Measurements from ENCODE around the gene NCKAP5.

NCKAP5 gene

GRCh38 chr2:133193544-133194361, 374.5 kb downstream of the NCKAP5 start:
- Mint-ChIP-seq H3K9me3 (peaks cover 7% of the 10 kb centered on the region), H3K36me3 (ENCODE audit: low read depth) (no peaks in the 10 kb centered on the region), H3K4me3 (no peak overlapping the region), H3K4me1 (ENCODE audit: low read depth) (no peaks in the 10 kb centered on the region), H3K27ac (no peak overlapping the region), H3K27me3 (ENCODE audit: low read depth) (no peaks in the 10 kb centered on the region)

- no peaks in the 10 kb centered on the region for H3K27me3 Mint-ChIP-seq (ENCODE audit: low read depth)
- no peak overlapping the region for H3K27ac Mint-ChIP-seq
- H3K36me3 Mint-ChIP-seq (ENCODE audit: low read depth) = no peaks in the 10 kb centered on the region
- no peaks in the 10 kb centered on the region for H3K4me1 Mint-ChIP-seq (ENCODE audit: low read depth)
- no peak overlapping the region for H3K4me3 Mint-ChIP-seq
- H3K9me3 Mint-ChIP-seq = peaks cover 12% of the 10 kb centered on the region
These were observed 376.2 kb downstream of the NCKAP5 start for GRCh38 chr2:133192028-133192427.

GRCh38 chr2:133177196-133177595, 391.1 kb downstream of the NCKAP5 start:
- Mint-ChIP-seq H3K4me1 (ENCODE audit: low read depth) (no peaks in the 10 kb centered on the region), H3K4me3 (no peak overlapping the region), H3K27ac (no peak overlapping the region), H3K36me3 (ENCODE audit: low read depth) (no peaks in the 10 kb centered on the region), H3K27me3 (ENCODE audit: low read depth) (no peaks in the 10 kb centered on the region), H3K9me3 (no peaks in the 10 kb centered on the region)

GRCh38 chr2:133175926-133176325, 392.3 kb downstream of the NCKAP5 start:
- Mint-ChIP-seq H3K9me3 (no peaks in the 10 kb centered on the region), H3K27me3 (ENCODE audit: low read depth) (no peaks in the 10 kb centered on the region), H3K4me1 (ENCODE audit: low read depth) (no peaks in the 10 kb centered on the region), H3K36me3 (ENCODE audit: low read depth) (no peaks in the 10 kb centered on the region), H3K4me3 (no peak overlapping the region), H3K27ac (no peak overlapping the region)

- no peaks in the 10 kb centered on the region for H3K27me3 Mint-ChIP-seq (ENCODE audit: low read depth)
- no peaks in the 10 kb centered on the region for H3K4me1 Mint-ChIP-seq (ENCODE audit: low read depth)
- no peaks in the 10 kb centered on the region for H3K9me3 Mint-ChIP-seq
These were observed 395.0 kb downstream of the NCKAP5 start for GRCh38 chr2:133173224-133173623.

GRCh38 chr2:133171393-133172004, 396.8 kb downstream of the NCKAP5 start:
- Mint-ChIP-seq H3K27me3 (ENCODE audit: low read depth) (no peaks in the 10 kb centered on the region), H3K27ac (no peak overlapping the region), H3K36me3 (ENCODE audit: low read depth) (no peaks in the 10 kb centered on the region), H3K4me3 (no peak overlapping the region), H3K9me3 (no peaks in the 10 kb centered on the region), H3K4me1 (ENCODE audit: low read depth) (no peaks in the 10 kb centered on the region)

More at GRCh38 chr2:133173224-133173623, 395.0 kb downstream of the NCKAP5 start:
- Mint-ChIP-seq H3K4me3 (no peak overlapping the region), H3K36me3 (ENCODE audit: low read depth) (no peaks in the 10 kb centered on the region), H3K27ac (no peak overlapping the region)

GRCh38 chr2:133169274-133169912, 398.9 kb downstream of the NCKAP5 start:
- Mint-ChIP-seq H3K4me1 (ENCODE audit: low read depth) (no peaks in the 10 kb centered on the region), H3K27ac (no peak overlapping the region), H3K27me3 (ENCODE audit: low read depth) (no peaks in the 10 kb centered on the region), H3K9me3 (no peaks in the 10 kb centered on the region), H3K36me3 (ENCODE audit: low read depth) (no peaks in the 10 kb centered on the region), H3K4me3 (no peak overlapping the region)

GRCh38 chr2:133167990-133168389, 400.3 kb downstream of the NCKAP5 start:
- peaks cover 3% of the 10 kb centered on the region for H3K27me3 Mint-ChIP-seq (ENCODE audit: low read depth)
- H3K27ac Mint-ChIP-seq = no peak overlapping the region
- H3K9me3 Mint-ChIP-seq = no peaks in the 10 kb centered on the region
- no peaks in the 10 kb centered on the region for H3K4me1 Mint-ChIP-seq (ENCODE audit: low read depth)
- no peaks in the 10 kb centered on the region for H3K36me3 Mint-ChIP-seq (ENCODE audit: low read depth)
- H3K4me3 Mint-ChIP-seq = no peak overlapping the region

- H3K27ac Mint-ChIP-seq = no peak overlapping the region
- H3K4me1 Mint-ChIP-seq (ENCODE audit: low read depth) = no peaks in the 10 kb centered on the region
- no peaks in the 10 kb centered on the region for H3K36me3 Mint-ChIP-seq (ENCODE audit: low read depth)
- H3K9me3 Mint-ChIP-seq = no peaks in the 10 kb centered on the region
- H3K4me3 Mint-ChIP-seq = no peak overlapping the region
- H3K27me3 Mint-ChIP-seq (ENCODE audit: low read depth) = peaks cover 3% of the 10 kb centered on the region
These were observed 401.0 kb downstream of the NCKAP5 start for GRCh38 chr2:133167223-133167622.

- H3K9me3 Mint-ChIP-seq = no peaks in the 10 kb centered on the region
- H3K27ac Mint-ChIP-seq = no peak overlapping the region
- H3K4me1 Mint-ChIP-seq (ENCODE audit: low read depth) = no peaks in the 10 kb centered on the region
- no peaks in the 10 kb centered on the region for H3K36me3 Mint-ChIP-seq (ENCODE audit: low read depth)
- H3K27me3 Mint-ChIP-seq (ENCODE audit: low read depth) = peaks cover 3% of the 10 kb centered on the region
- H3K4me3 Mint-ChIP-seq = no peak overlapping the region
These were observed 402.2 kb downstream of the NCKAP5 start for GRCh38 chr2:133166031-133166430.

- Mint-ChIP-seq H3K27me3 (ENCODE audit: low read depth) (peaks cover 3% of the 10 kb centered on the region), H3K4me3 (no peak overlapping the region), H3K27ac (no peak overlapping the region), H3K9me3 (no peaks in the 10 kb centered on the region), H3K4me1 (ENCODE audit: low read depth) (no peaks in the 10 kb centered on the region), H3K36me3 (ENCODE audit: low read depth) (no peaks in the 10 kb centered on the region)
These were observed 405.2 kb downstream of the NCKAP5 start for GRCh38 chr2:133163111-133163510.

- no peaks in the 10 kb centered on the region for H3K36me3 Mint-ChIP-seq (ENCODE audit: low read depth)
- H3K27ac Mint-ChIP-seq = no peak overlapping the region
- no peaks in the 10 kb centered on the region for H3K9me3 Mint-ChIP-seq
- H3K4me1 Mint-ChIP-seq (ENCODE audit: low read depth) = no peaks in the 10 kb centered on the region
- H3K4me3 Mint-ChIP-seq = no peak overlapping the region
- peaks cover 3% of the 10 kb centered on the region for H3K27me3 Mint-ChIP-seq (ENCODE audit: low read depth)
These were observed 409.8 kb downstream of the NCKAP5 start for GRCh38 chr2:133158442-133158841.

GRCh38 chr2:133158024-133158423, 410.2 kb downstream of the NCKAP5 start:
- Mint-ChIP-seq H3K4me1 (ENCODE audit: low read depth) (no peaks in the 10 kb centered on the region), H3K36me3 (ENCODE audit: low read depth) (no peaks in the 10 kb centered on the region)

GRCh38 chr2:133157141-133157540, 411.1 kb downstream of the NCKAP5 start:
- no peak overlapping the region for H3K27ac Mint-ChIP-seq
- H3K27me3 Mint-ChIP-seq (ENCODE audit: low read depth) = no peaks in the 10 kb centered on the region
- no peak overlapping the region for H3K4me3 Mint-ChIP-seq
- no peaks in the 10 kb centered on the region for H3K36me3 Mint-ChIP-seq (ENCODE audit: low read depth)
- H3K4me1 Mint-ChIP-seq (ENCODE audit: low read depth) = no peaks in the 10 kb centered on the region
- H3K9me3 Mint-ChIP-seq = no peaks in the 10 kb centered on the region

More at GRCh38 chr2:133158024-133158423, 410.2 kb downstream of the NCKAP5 start:
- Mint-ChIP-seq H3K27me3 (ENCODE audit: low read depth) (peaks cover under 1% of the 10 kb centered on the region), H3K27ac (no peak overlapping the region), H3K4me3 (no peak overlapping the region), H3K9me3 (no peaks in the 10 kb centered on the region)

GRCh38 chr2:133152801-133153200, 415.5 kb downstream of the NCKAP5 start:
- Mint-ChIP-seq H3K27me3 (ENCODE audit: low read depth) (no peaks in the 10 kb centered on the region), H3K9me3 (no peaks in the 10 kb centered on the region), H3K36me3 (ENCODE audit: low read depth) (no peaks in the 10 kb centered on the region), H3K27ac (no peak overlapping the region), H3K4me3 (no peak overlapping the region), H3K4me1 (ENCODE audit: low read depth) (no peaks in the 10 kb centered on the region)
